IMR-90 (cell line): ENCODE measurements around the gene SMG1.
"Not testable (repeated sequence)": the region's sequence is repeated elsewhere in the genome, so short reads cannot be mapped to it uniquely, and the experiment has no call there.

Experiments
- BHLHE40 ChIP-seq: fragments of 150-350 bp; IDR thresholded peaks from 2 replicates; pipeline ENCODE4 v1.6.1; 2016; ENCODE audit warnings: mild to moderate bottlenecking, low read depth, low read length
- CEBPB ChIP-seq: IDR thresholded peaks from 2 replicates; pipeline ENCODE4 v1.6.1; 2012; ENCODE audit warnings: low read depth, low read length, improper control_type of control experiment
- ELK1 ChIP-seq: fragments of 150-350 bp; IDR thresholded peaks from 2 replicates; pipeline ENCODE4 v1.6.1; 2016; ENCODE audit warnings: low read depth, mild to moderate bottlenecking, low read length, moderate library complexity, borderline replicate concordance
- FOS ChIP-seq: fragments of 150-350 bp; IDR thresholded peaks from 2 replicates; pipeline ENCODE4 v1.6.1; 2016; ENCODE audit warnings: low read depth, low read length
- MAFK ChIP-seq: IDR thresholded peaks from 2 replicates; pipeline ENCODE4 v1.6.1; 2012; ENCODE audit warnings: low read depth, low read length, improper control_type of control experiment
- MAZ ChIP-seq: IDR thresholded peaks from 2 replicates; pipeline ENCODE4 v1.6.1; 2012; ENCODE audit warnings: low read depth, mild to moderate bottlenecking, low read length, improper control_type of control experiment, moderate library complexity, borderline replicate concordance
- POLR2A ChIP-seq: IDR thresholded peaks from 2 replicates; pipeline ENCODE4 v1.6.1; 2012; ENCODE audit warnings: mild to moderate bottlenecking, low read depth, low read length
- RAD21 ChIP-seq: IDR thresholded peaks from 2 replicates; pipeline ENCODE4 v1.6.1; 2012; ENCODE audit warnings: low read length, improper control_type of control experiment
- RCOR1 ChIP-seq: IDR thresholded peaks from 2 replicates; pipeline ENCODE4 v1.6.1; 2012; ENCODE audit warnings: mild to moderate bottlenecking, low read length, improper control_type of control experiment; ENCODE audit not compliant: insufficient replicate concordance
- RFX5 ChIP-seq: IDR thresholded peaks from 2 replicates; pipeline ENCODE4 v1.8.0; 2012; ENCODE audit warnings: low read depth, mild to moderate bottlenecking, low read length, moderate library complexity
- SMC3 ChIP-seq: fragments of 150-350 bp; IDR thresholded peaks from 2 replicates; pipeline ENCODE4 v1.6.1; 2016; ENCODE audit warnings: low read depth, mild to moderate bottlenecking, antibody characterized with exemption, low read length, moderate library complexity
- TF ChIP-seq, protein P1 (sequence below): conservative IDR thresholded peaks from 2 replicates; pipeline ENCODE4 v1.5.1; 2012; ENCODE audit warnings: mild to moderate bottlenecking, low read depth, low read length, improper control_type of control experiment

- not testable (repeated sequence) for TF ChIP-seq RCOR1, FOS, SMC3, RAD21, BHLHE40, MAZ, POLR2A, CEBPB, MAFK, RFX5, ELK1
- TF ChIP-seq, protein P1, sequence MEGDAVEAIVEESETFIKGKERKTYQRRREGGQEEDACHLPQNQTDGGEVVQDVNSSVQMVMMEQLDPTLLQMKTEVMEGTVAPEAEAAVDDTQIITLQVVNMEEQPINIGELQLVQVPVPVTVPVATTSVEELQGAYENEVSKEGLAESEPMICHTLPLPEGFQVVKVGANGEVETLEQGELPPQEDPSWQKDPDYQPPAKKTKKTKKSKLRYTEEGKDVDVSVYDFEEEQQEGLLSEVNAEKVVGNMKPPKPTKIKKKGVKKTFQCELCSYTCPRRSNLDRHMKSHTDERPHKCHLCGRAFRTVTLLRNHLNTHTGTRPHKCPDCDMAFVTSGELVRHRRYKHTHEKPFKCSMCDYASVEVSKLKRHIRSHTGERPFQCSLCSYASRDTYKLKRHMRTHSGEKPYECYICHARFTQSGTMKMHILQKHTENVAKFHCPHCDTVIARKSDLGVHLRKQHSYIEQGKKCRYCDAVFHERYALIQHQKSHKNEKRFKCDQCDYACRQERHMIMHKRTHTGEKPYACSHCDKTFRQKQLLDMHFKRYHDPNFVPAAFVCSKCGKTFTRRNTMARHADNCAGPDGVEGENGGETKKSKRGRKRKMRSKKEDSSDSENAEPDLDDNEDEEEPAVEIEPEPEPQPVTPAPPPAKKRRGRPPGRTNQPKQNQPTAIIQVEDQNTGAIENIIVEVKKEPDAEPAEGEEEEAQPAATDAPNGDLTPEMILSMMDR: not testable (repeated sequence)
Observed at GRCh38 chr16:18781232-18781631, 145.0 kb downstream of the SMG1 start.
